Thyroid gland (tissue), 4 donors: ENCODE results near the gene TSPAN5. TPM values are rescaled to one million over a fixed set of nuclear protein-coding genes. Genes with fewer than 3 reads are reported as not detected.

Source experiments
- DNase-seq, 2 donors: peaks; one replicate each; pipeline ENCODE4 v3.0.0-alpha.2; 2019
- H3K27ac ChIP-seq, 3 donors: fragments of 200-600 bp; sonication (generic); 1 replicate in 2 of 3; 2 replicates in 1 of 3; pipeline ENCODE4 v1.5.1; 2016 to 2019; ENCODE audit warnings: mild to moderate bottlenecking in 1 of 3, moderate library complexity in 1 of 3
- H3K27me3 ChIP-seq: fragments of 200-600 bp; sonication (generic); one replicate; pipeline ENCODE4 v1.5.1; 2019
- H3K36me3 ChIP-seq, 2 donors: fragments of 200-600 bp; sonication (generic); one replicate each; pipeline ENCODE4 v1.5.1; 2016 to 2019
- H3K4me1 ChIP-seq, 2 donors: fragments of 200-600 bp; sonication (generic); one replicate each; pipeline ENCODE4 v1.5.1; 2017 to 2019
- H3K4me3 ChIP-seq, 3 donors: fragments of 200-600 bp; sonication (generic); replicated peaks in 1 of 3; 1 replicate in 2 of 3; 2 replicates in 1 of 3; pipeline ENCODE4 v1.5.1; 2016; ENCODE audit warnings: mild to moderate bottlenecking in 1 of 3
- H3K9me3 ChIP-seq: fragments of 200-600 bp; sonication (generic); one replicate; pipeline ENCODE4 v1.5.1; 2017
- CTCF ChIP-seq, 6 experiments: fragments of 200-600 bp in 3 of 6; fragments of 450-650 bp in 3 of 6; sonication (generic) in 3 of 6; IDR thresholded peaks; one replicate each; pipeline ENCODE4 v1.5.1; 2016 to 2019; ENCODE audit warnings: antibody characterized with exemption in 6 of 6, mild to moderate bottlenecking in 2 of 6, inconsistent platforms in 1 of 6, moderate library complexity in 1 of 6
- POLR2A ChIP-seq, 2 donors: fragments of 450-650 bp; IDR thresholded peaks; one replicate each; pipeline ENCODE4 v1.6.1; 2017; ENCODE audit warnings: antibody characterized with exemption in 2 of 2, mild to moderate bottlenecking in 2 of 2, moderate library complexity in 1 of 2
- WGBS, 2 donors: methylation state at CpG; one replicate each; pipeline ENCODE4 v1.1.5; 2017; 5-methylcytosine and 5-hydroxymethylcytosine counted together
- intact Hi-C: fragments of 100-400 bp; cut with DNase I; formaldehyde crosslinking; loops from one replicate; pipeline ENCODE4 v1.15.1; 2023
- total RNA-seq, 4 donors: library from RNA; depleted of rRNA; stranded (reverse); fragments of >200 nt; gene quantifications; one replicate each; pipeline ENCODE4 v1.2.3, GENCODE V29; 2016

Gene TSPAN5
- total RNA-seq, 4 donors from 2014 or later, result 26.4 to 48.0 (median 29.1) TPM

- WGBS, 2 donors, result 87 to 92% methylated on average over 5 of the region's 5 CpGs
- Histone ChIP-seq H3K4me1 (peaks cover 7 to 15% of the 10 kb centered on the region in 2 donors), H3K9me3 (no peaks in the 10 kb centered on the region), H3K27ac (no peak overlapping the region), H3K27me3 (no peaks in the 10 kb centered on the region), H3K36me3 (no peaks in the 10 kb centered on the region), H3K4me3 (no peak overlapping the region)
- intact Hi-C loops, result no loop called here
- no peak for TF ChIP-seq CTCF (IDR thresholded peaks at IDR 0.05)
- no peak for TF ChIP-seq POLR2A (IDR thresholded peaks at IDR 0.05)
- no peak for DNase-seq
Measured at GRCh38 chr4:98609934-98610333, 48.5 kb downstream of the TSPAN5 start.

- WGBS, 2 donors, result 64% methylated on average over 5 of the region's 5 CpGs
- Histone ChIP-seq H3K4me3 (no peak overlapping the region), H3K4me1 (peaks cover 7 to 19% of the 10 kb centered on the region in 2 donors), H3K36me3 (no peaks in the 10 kb centered on the region), H3K27me3 (no peaks in the 10 kb centered on the region), H3K9me3 (no peaks in the 10 kb centered on the region), H3K27ac (no peak overlapping the region)
- no peak for DNase-seq
- intact Hi-C loops, result no loop called here
- TF ChIP-seq CTCF (IDR thresholded peaks at IDR 0.05) (no peak), POLR2A (IDR thresholded peaks at IDR 0.05) (no peak)
Measured at GRCh38 chr4:98608356-98608755, 50.1 kb downstream of the TSPAN5 start.

DNA sequence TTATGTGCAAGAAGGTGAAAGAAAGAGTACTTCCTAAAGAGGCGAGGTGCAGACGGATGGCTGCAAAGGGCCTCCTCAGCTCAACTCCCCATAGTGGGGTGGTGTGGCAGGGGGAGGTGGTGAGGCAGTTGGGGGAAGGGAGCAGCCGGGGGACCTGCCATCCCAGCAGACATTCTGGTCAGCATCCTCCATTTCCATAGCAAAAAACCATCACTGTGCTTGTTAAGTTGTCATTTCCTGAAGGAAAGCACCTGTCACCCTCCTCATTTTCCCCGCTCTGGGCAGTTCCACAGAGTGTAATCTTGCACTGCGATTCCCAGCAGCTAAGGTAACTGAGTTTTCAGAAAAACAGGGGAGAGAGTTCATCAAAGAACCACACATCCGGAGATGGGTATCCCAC lies 51.5 kb downstream of the TSPAN5 start:
- Histone ChIP-seq H3K27ac (no peak overlapping the region), H3K27me3 (no peaks in the 10 kb centered on the region), H3K9me3 (no peaks in the 10 kb centered on the region), H3K36me3 (no peaks in the 10 kb centered on the region), H3K4me3 (no peak overlapping the region), H3K4me1 (peaks cover 7 to 14% of the 10 kb centered on the region in 2 donors)
- TF ChIP-seq POLR2A (IDR thresholded peaks at IDR 0.05), result no peak
- TF ChIP-seq CTCF (IDR thresholded peaks at IDR 0.05), result no peak
- WGBS, 2 donors, result 84 to 87% methylated on average over 6 of the region's 6 CpGs
- intact Hi-C loops, result no loop called here
- DNase-seq, result no peak

DNA sequence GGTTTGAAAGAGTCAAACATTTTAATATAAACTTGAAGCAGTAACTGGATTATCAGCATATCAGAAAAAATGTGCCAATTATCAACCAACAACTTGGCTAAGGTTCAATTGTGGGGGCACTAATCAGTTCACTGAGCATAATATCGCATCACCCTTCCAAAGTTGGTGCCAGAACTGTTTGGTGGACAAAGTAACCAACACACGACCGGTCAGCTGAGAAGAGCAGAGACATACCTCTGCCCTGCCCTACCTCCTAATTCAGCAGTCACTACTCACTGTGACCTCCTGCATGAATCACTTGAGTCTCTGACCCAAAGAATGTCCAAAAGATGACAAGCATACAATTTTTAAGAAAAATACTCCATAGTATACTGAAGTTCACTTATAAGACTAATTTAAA lies 53.2 kb downstream of the TSPAN5 start:
- TF ChIP-seq POLR2A (IDR thresholded peaks at IDR 0.05) (no peak), CTCF (IDR thresholded peaks at IDR 0.05) (no peak)
- WGBS, 2 donors, result 45 to 49% methylated on average over 3 of the region's 3 CpGs
- no peak overlapping the region for H3K4me3 ChIP-seq

GRCh38 chr4:98604723-98605122 lies 53.7 kb downstream of the TSPAN5 start:
- H3K27me3 ChIP-seq, result no peaks in the 10 kb centered on the region
- 97 to 99% methylated on average over 1 of the region's 1 CpG for WGBS, 2 donors
- H3K27ac ChIP-seq, result no peak overlapping the region

More for the DNA sequence above, 53.2 kb downstream of the TSPAN5 start:
- Histone ChIP-seq H3K9me3 (no peaks in the 10 kb centered on the region), H3K4me1 (peaks cover 7 to 14% of the 10 kb centered on the region in 2 donors), H3K27ac (no peak overlapping the region), H3K27me3 (no peaks in the 10 kb centered on the region), H3K36me3 (no peaks in the 10 kb centered on the region)
- peak in 1 of 2 donors; percentile 26 for DNase-seq
- intact Hi-C loops, result no loop called here

More at GRCh38 chr4:98604723-98605122, 53.7 kb downstream of the TSPAN5 start:
- no peak for DNase-seq
- intact Hi-C loops, result no loop called here
- Histone ChIP-seq H3K4me3 (no peak overlapping the region), H3K4me1 (peaks cover 7 to 14% of the 10 kb centered on the region in 2 donors), H3K36me3 (no peaks in the 10 kb centered on the region), H3K9me3 (no peaks in the 10 kb centered on the region)
- no peak for TF ChIP-seq POLR2A (IDR thresholded peaks at IDR 0.05)
- no peak for TF ChIP-seq CTCF (IDR thresholded peaks at IDR 0.05)
